ENCODE data around the gene ARHGAP28. TPM values are rescaled to one million over a fixed set of nuclear protein-coding genes. Genes with fewer than 3 reads are reported as not detected.
"Not testable (repeated sequence)": the region's sequence is repeated elsewhere in the genome, so short reads cannot be mapped to it uniquely, and the experiment has no call there.

Gene ARHGAP28
- total RNA-seq, 2 experiments from 2014 or later: not detected

- DNase-seq; H3K27me3 Mint-ChIP-seq; H3K4me3 Mint-ChIP-seq; H3K36me3 Mint-ChIP-seq; POLR2A ChIA-PET; ATAC-seq (ENCODE audit: low read depth); H3K4me1 Mint-ChIP-seq; H3K27ac Mint-ChIP-seq; H3K9me3 Mint-ChIP-seq: not testable (repeated sequence)
These were observed 97.6 kb downstream of the ARHGAP28 start for GRCh38 chr18:6827161-6827560.

GRCh38 chr18:6827566-6827965, 98.0 kb downstream of the ARHGAP28 start:
- H3K27me3 Mint-ChIP-seq; DNase-seq; H3K36me3 Mint-ChIP-seq; H3K27ac Mint-ChIP-seq; POLR2A ChIA-PET; H3K4me1 Mint-ChIP-seq; H3K4me3 Mint-ChIP-seq; ATAC-seq (ENCODE audit: low read depth); H3K9me3 Mint-ChIP-seq: not testable (repeated sequence)

- Mint-ChIP-seq H3K9me3 (peaks cover 1% of the 10 kb centered on the region), H3K27ac (no peak overlapping the region), H3K27me3 (no peaks in the 10 kb centered on the region), H3K4me1 (no peaks in the 10 kb centered on the region), H3K4me3 (no peak overlapping the region), H3K36me3 (no peaks in the 10 kb centered on the region)
- POLR2A ChIA-PET: no interaction called here
- DNase-seq (no peak), ATAC-seq (ENCODE audit: low read depth) (no peak)
These were observed 101.4 kb downstream of the ARHGAP28 start for GRCh38 chr18:6830916-6831315.

GRCh38 chr18:6835345-6835744, 105.8 kb downstream of the ARHGAP28 start:
- no peaks in the 10 kb centered on the region for H3K27me3 Mint-ChIP-seq
- H3K27ac Mint-ChIP-seq: no peak overlapping the region
- POLR2A ChIA-PET: no interaction called here
- ATAC-seq (ENCODE audit: low read depth) (no peak), DNase-seq (no peak)
- no peaks in the 10 kb centered on the region for H3K9me3 Mint-ChIP-seq
- H3K4me1 Mint-ChIP-seq: no peaks in the 10 kb centered on the region
- no peak overlapping the region for H3K4me3 Mint-ChIP-seq
- no peaks in the 10 kb centered on the region for H3K36me3 Mint-ChIP-seq

- ATAC-seq (ENCODE audit: low read depth): no peak
- Mint-ChIP-seq H3K9me3 (no peaks in the 10 kb centered on the region), H3K4me3 (no peak overlapping the region), H3K27me3 (no peaks in the 10 kb centered on the region), H3K4me1 (no peaks in the 10 kb centered on the region), H3K36me3 (no peaks in the 10 kb centered on the region), H3K27ac (no peak overlapping the region)
- POLR2A ChIA-PET: no interaction called here
- DNase-seq: no peak
These were observed 106.8 kb downstream of the ARHGAP28 start for GRCh38 chr18:6836331-6836730.

GRCh38 chr18:6837904-6838303, 108.4 kb downstream of the ARHGAP28 start:
- no peaks in the 10 kb centered on the region for H3K4me1 Mint-ChIP-seq
- ATAC-seq (ENCODE audit: low read depth) (no peak), DNase-seq (no peak)
- no peak overlapping the region for H3K27ac Mint-ChIP-seq
- H3K4me3 Mint-ChIP-seq: no peak overlapping the region
- POLR2A ChIA-PET: no interaction called here
- H3K36me3 Mint-ChIP-seq: no peaks in the 10 kb centered on the region
- peaks cover 2% of the 10 kb centered on the region for H3K9me3 Mint-ChIP-seq
- H3K27me3 Mint-ChIP-seq: no peaks in the 10 kb centered on the region

GRCh38 chr18:6842081-6842480, 112.6 kb downstream of the ARHGAP28 start:
- Mint-ChIP-seq H3K4me1 (no peaks in the 10 kb centered on the region), H3K9me3 (peaks cover 3% of the 10 kb centered on the region), H3K27ac (no peak overlapping the region), H3K27me3 (no peaks in the 10 kb centered on the region), H3K4me3 (no peak overlapping the region), H3K36me3 (no peaks in the 10 kb centered on the region)
- ATAC-seq (ENCODE audit: low read depth) (no peak), DNase-seq (no peak)
- POLR2A ChIA-PET: no interaction called here

GRCh38 chr18:6843308-6843707, 113.8 kb downstream of the ARHGAP28 start:
- H3K27me3 Mint-ChIP-seq: no peaks in the 10 kb centered on the region
- no peak overlapping the region for H3K4me3 Mint-ChIP-seq
- H3K36me3 Mint-ChIP-seq: no peaks in the 10 kb centered on the region
- no peak overlapping the region for H3K27ac Mint-ChIP-seq
- no peak for DNase-seq
- POLR2A ChIA-PET: no interaction called here
- H3K9me3 Mint-ChIP-seq: peaks cover 3% of the 10 kb centered on the region
- H3K4me1 Mint-ChIP-seq: no peaks in the 10 kb centered on the region
- ATAC-seq (ENCODE audit: low read depth): no peak

- H3K4me3 Mint-ChIP-seq; ATAC-seq (ENCODE audit: low read depth); H3K9me3 Mint-ChIP-seq; DNase-seq; H3K4me1 Mint-ChIP-seq; POLR2A ChIA-PET; H3K27me3 Mint-ChIP-seq; H3K36me3 Mint-ChIP-seq; H3K27ac Mint-ChIP-seq: not testable (repeated sequence)
These were observed 116.0 kb downstream of the ARHGAP28 start for GRCh38 chr18:6845521-6845920.

- H3K9me3 Mint-ChIP-seq: peaks cover 2% of the 10 kb centered on the region
- no peak overlapping the region for H3K27ac Mint-ChIP-seq
- ATAC-seq (ENCODE audit: low read depth) (no peak), DNase-seq (no peak)
- POLR2A ChIA-PET: no interaction called here
- H3K4me3 Mint-ChIP-seq: no peak overlapping the region
- H3K36me3 Mint-ChIP-seq: no peaks in the 10 kb centered on the region
- no peaks in the 10 kb centered on the region for H3K4me1 Mint-ChIP-seq
- no peaks in the 10 kb centered on the region for H3K27me3 Mint-ChIP-seq
These were observed 120.9 kb downstream of the ARHGAP28 start for GRCh38 chr18:6850396-6850795.

GRCh38 chr18:6851480-6851879, 122.0 kb downstream of the ARHGAP28 start:
- Mint-ChIP-seq H3K36me3 (no peaks in the 10 kb centered on the region), H3K27ac (no peak overlapping the region), H3K27me3 (no peaks in the 10 kb centered on the region), H3K4me3 (no peak overlapping the region), H3K9me3 (no peaks in the 10 kb centered on the region), H3K4me1 (no peaks in the 10 kb centered on the region)
- no peak for ATAC-seq (ENCODE audit: low read depth)
- DNase-seq: no peak
- POLR2A ChIA-PET: no interaction called here

GRCh38 chr18:6854811-6855210, 125.3 kb downstream of the ARHGAP28 start:
- H3K4me3 Mint-ChIP-seq: no peak overlapping the region
- DNase-seq (no peak), ATAC-seq (ENCODE audit: low read depth) (no peak)
- no peaks in the 10 kb centered on the region for H3K36me3 Mint-ChIP-seq
- H3K27me3 Mint-ChIP-seq: no peaks in the 10 kb centered on the region
- no peak overlapping the region for H3K27ac Mint-ChIP-seq
- H3K9me3 Mint-ChIP-seq: no peaks in the 10 kb centered on the region
- H3K4me1 Mint-ChIP-seq: no peaks in the 10 kb centered on the region
- POLR2A ChIA-PET: no interaction called here

GRCh38 chr18:6855767-6856166, 126.3 kb downstream of the ARHGAP28 start:
- Mint-ChIP-seq H3K9me3 (no peaks in the 10 kb centered on the region), H3K27me3 (no peaks in the 10 kb centered on the region), H3K4me3 (no peak overlapping the region), H3K36me3 (no peaks in the 10 kb centered on the region), H3K4me1 (no peaks in the 10 kb centered on the region), H3K27ac (no peak overlapping the region)
- no peak for DNase-seq
- no peak for ATAC-seq (ENCODE audit: low read depth)
- POLR2A ChIA-PET: no interaction called here

- ATAC-seq (ENCODE audit: low read depth): no peak
- no peak overlapping the region for H3K4me3 Mint-ChIP-seq
- POLR2A ChIA-PET: no interaction called here
- H3K4me1 Mint-ChIP-seq: no peaks in the 10 kb centered on the region
- no peaks in the 10 kb centered on the region for H3K36me3 Mint-ChIP-seq
- DNase-seq: no peak
- no peaks in the 10 kb centered on the region for H3K27me3 Mint-ChIP-seq
- H3K27ac Mint-ChIP-seq: no peak overlapping the region
- no peaks in the 10 kb centered on the region for H3K9me3 Mint-ChIP-seq
These were observed 127.8 kb downstream of the ARHGAP28 start for GRCh38 chr18:6857300-6857699.

GRCh38 chr18:6859676-6860422, 130.3 kb downstream of the ARHGAP28 start:
- Mint-ChIP-seq H3K4me1 (no peaks in the 10 kb centered on the region), H3K36me3 (no peaks in the 10 kb centered on the region), H3K27me3 (no peaks in the 10 kb centered on the region), H3K9me3 (no peaks in the 10 kb centered on the region), H3K4me3 (no peak overlapping the region), H3K27ac (no peak overlapping the region)
- ATAC-seq (ENCODE audit: low read depth) (no peak), DNase-seq (no peak)
- POLR2A ChIA-PET: no interaction called here
